Stimulated activated naive CD8-positive, alpha-beta T cell treated with anti-CD3 and anti-CD28 coated beads, Interleukin-15, Interleukin-2, amounts not matched to agents 100 U/mL and 50 U/mL, for 24 hours (primary cell): ENCODE results near the gene DGKH.

Source experiments
- ATAC-seq: fragments of 150-1000 bp; cut with Tn5 transposase; one replicate; pipeline ENCODE4 v1.10.0; 2021
- DNase-seq: peaks from one replicate; pipeline ENCODE4 v3.0.0; 2021

The DGKH gene

DNA sequence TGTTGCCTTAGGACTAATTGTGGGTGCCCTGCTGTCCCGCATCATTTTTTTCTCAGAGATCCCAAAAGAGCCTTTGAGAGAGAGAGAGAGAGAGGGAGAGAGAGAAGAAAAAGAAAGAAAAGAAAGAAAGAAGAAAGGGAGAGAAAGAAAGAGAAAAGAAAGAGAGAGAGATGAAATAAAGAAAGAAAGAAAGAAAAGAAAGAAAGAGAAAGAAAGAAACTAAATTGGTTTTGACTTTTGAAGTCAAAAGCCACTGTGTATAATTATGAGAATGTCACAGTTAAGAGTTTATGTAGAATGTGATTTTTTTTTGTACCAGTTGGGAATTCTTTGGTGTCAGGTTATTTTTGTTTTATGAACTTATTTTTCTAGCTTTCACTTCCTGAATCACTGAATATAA is 180.1 kb downstream of the DGKH start:
- DNase-seq (no peak), ATAC-seq (no peak)

DNA sequence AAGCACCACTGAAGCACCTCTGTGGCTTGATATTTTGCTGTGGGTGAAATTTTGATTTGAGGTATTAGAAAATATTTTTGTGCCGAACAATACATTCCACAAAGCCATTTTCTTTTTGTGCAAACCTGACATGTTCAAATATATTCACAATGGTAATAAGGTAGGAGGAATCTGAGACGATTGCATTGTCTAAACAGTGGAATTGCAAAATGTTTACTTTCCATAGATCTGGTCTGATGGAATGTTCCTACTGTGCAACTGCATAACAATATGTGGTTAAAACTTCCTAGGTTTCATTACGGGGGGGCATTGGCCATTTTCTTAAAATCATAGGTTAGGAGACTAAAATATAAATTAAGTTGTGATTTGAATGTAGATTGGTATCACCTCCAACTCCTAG is 180.8 kb downstream of the DGKH start:
- ATAC-seq (no peak), DNase-seq (no peak)

DNA sequence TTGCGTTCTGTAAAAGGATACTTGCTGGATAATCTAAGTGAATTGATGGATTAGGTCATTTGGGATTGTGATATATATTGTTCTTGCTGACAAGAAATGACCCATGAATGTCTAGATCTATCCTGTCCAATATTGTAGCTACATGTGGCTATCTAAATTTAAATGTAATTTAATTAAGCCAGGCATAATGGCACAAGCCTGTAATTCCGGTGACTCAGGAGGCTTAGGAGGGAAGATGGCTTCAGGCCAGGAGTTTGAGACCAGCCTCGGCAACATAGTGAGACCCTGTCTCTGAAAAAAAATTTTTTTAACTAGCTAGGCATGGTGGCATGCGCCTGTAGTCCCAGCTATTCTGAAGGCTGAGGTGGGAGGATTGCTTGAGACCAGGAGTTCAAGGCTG is 184.2 kb downstream of the DGKH start:
- DNase-seq, result no peak
- no peak for ATAC-seq

DNA sequence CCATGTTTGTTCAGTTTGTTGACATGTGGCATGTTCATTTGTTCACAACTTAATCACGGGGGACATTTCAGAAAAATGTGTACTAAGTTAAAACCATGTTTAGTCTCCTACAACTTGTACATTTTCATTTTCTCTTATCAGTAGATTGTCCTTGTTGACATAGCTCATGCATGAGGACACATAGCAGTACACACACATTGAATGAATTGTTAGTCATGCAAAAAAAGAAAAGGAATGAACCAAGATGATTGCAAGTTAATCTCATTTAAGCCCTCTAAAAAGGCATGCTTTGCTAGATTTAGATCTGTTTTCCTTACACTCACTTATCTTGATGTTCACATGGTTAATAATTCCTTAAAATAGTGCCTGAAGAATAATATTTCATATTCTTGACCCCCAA is 185.3 kb downstream of the DGKH start:
- no peak for DNase-seq
- no peak for ATAC-seq

DNA sequence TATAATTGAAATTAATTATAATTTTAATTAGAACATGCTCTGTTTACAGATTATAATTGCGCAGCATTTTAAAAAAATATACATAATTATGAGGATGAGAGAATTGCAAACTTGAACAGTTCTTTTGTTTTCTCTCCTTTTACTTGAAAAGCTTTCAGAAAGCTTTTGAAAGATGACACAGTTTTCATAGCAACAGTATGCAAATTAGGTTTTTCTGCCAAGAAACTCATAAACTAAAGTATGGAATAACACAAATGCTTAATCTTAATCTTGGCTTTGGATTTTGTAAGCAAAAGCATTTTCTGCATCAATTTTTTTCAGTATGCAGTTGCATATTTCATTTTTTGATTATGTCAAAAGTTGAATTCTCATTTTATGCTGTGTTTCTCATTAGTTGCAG is 190.7 kb downstream of the DGKH start:
- ATAC-seq, result no peak
- no peak for DNase-seq

DNA sequence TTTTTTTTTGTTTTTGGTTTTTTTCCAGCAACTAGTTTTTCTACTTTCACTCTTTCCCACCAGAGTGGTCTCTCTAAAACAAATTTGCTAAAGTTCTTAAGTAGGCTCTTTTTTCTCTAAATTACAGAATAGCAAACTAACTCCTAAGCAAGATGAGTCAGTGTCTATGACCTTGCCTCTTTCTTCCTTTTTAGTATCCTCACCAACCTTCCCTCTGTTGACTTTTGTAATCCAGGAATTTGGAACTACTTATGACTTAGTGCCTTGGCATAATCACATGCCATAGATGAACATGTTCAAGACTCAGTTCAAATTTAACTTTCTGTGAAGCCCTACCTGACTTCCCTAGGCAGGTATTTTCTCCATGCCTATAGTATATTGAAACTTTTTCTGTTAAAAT is 191.2 kb downstream of the DGKH start:
- DNase-seq (no peak), ATAC-seq (no peak)

DNA sequence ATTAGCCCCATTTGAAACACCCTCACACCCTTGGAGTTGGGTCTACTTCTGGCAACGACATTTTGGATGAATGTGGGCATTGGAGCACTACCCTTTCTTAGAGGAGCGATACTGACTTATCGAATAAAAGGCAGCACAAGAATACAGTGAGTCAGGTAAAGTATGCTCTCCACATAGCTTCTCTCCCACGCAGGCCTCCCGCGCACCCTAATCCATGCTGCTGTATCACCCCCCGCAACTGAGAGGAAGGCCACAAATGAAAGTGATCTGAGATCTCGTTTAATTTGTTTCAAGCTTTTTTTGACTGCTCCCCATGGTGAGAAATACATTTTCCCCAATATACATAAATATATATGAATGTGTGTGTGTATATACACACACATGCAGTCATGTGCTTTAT is 198.1 kb downstream of the DGKH start:
- DNase-seq (no peak), ATAC-seq (no peak)

DNA sequence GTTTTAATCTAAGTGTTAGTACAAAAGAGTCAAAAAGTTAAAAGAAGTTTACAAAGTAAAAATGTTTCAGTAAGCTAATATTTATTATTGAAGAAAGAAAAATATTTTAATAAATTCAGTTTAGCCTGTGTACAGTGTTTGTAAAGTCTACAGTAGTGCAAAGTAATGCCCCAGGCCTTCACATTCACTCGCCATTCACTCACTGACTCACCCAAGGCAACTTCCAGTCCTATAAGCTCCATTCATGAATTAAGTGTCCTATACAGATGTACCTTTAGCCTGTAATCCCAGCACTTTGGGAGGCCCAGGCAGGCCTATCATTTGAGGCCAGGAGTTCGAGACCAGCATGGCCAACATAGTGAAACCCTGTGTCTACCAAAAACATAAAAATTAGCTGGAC is 199.4 kb downstream of the DGKH start:
- no peak for ATAC-seq
- DNase-seq, result no peak

DNA sequence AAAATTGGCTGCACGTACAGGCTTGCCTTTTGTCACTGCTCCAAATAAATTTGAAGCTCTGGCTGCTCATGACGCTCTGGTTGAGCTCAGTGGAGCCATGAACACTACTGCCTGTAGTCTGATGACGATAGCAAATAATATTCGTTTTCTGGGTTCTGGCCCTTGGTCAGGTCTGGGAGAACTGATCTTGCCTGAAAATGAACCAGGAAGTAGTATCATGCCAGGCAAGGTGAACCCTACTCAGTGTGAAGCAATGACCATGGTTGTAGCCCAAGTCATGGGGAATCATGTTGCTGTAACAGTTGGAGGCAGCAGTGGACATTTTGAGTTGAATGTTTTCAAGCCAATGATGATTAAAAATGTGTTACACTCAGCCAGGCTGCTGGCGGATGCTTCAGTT is 207.4 kb downstream of the DGKH start:
- ATAC-seq (no peak), DNase-seq (no peak)

DNA sequence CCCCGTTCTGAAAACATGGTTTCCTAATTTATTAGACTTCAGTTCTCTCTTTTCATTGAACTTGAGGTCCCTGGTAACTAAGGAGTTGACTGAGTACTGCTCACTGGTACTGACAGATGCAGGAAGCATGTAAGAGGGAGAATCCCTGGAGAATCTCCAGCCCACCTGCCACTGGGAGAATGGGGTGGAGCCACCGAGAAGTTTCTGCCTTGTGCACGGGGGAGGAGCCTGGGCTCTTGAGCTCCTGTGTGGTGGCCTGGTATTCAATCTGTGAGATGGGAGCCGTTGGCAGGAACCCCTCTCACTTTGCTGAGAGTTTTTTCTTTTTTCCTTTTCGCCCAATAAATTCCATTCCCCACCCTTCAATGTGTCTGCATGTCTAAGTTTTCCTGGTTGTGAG is 210.3 kb downstream of the DGKH start:
- ATAC-seq (no peak), DNase-seq (no peak)

DNA sequence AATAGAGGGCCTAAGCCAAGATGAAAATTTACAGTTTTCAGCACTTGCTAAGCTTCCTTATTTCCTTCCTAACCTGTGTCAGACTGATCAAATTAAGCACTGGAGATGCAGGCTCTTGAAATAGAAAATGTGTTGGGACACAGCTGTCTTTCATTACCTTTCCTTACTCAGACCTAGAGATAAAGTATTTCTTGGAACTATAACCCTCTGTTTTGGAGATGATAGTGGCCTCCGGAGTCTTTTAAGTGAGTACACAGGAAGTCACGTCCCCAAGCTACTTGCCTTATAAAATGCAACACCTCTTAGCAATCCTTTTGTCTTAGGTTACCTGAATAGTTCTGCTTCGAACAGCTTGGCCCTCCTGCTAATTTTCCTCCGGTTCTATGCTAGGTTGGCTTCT is 211.1 kb downstream of the DGKH start:
- ATAC-seq (no peak), DNase-seq (no peak)

DNA sequence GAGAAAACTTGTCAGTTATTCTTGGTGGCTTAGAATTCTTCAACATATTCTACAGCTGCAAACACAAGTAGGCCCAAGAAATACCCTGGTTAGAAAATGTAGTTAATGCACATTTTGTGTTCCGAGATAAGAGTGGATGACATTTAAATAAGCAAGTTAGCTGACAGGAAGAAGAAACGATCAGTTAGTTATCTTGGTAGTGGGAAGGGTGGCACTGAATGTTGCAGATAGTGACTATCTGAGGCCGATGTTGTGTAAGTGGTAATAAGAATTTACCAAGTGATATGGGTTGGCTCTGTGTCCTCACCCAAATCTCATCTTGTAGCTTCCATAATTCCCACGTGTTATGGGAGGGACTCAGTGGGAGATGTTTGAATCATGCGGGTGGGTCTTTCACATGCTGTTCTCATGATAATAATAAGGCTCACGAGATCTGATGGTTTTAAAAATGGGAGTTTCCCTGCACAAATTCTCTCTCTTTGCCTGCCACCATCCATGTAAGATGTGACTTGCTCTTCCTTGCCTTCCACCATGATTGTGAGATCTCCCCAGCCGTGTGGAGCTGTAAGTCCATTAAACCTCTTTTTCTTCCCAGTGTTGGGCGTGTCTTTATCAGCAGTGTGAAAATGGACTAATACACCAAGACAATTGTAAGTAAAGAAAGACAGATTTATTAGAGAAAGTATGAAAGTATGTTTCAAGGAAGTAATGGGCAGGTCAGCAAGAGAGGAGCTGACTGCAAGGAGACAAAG is 212.6 kb downstream of the DGKH start:
- ATAC-seq (no peak), DNase-seq (no peak)

DNA sequence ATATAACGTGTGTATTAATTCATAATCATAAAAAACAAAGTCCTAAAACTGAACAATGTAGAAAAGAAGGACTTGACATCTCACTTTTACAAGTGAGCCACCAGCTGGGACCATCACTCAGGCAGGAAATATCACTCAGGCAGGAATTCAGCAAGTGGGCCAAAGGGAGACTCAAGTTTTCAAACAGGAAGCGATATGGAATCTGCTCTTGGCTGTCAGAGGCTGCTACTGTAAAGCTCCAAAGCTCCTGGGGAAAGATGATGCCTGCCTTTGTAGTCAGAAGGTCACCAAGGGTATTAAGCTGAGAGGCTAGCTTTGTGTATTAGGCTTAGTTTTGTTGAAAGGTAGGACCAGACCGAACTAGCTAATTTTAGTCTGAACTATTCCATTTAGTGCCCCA is 218.0 kb downstream of the DGKH start:
- ATAC-seq (no peak), DNase-seq (no peak)

DNA sequence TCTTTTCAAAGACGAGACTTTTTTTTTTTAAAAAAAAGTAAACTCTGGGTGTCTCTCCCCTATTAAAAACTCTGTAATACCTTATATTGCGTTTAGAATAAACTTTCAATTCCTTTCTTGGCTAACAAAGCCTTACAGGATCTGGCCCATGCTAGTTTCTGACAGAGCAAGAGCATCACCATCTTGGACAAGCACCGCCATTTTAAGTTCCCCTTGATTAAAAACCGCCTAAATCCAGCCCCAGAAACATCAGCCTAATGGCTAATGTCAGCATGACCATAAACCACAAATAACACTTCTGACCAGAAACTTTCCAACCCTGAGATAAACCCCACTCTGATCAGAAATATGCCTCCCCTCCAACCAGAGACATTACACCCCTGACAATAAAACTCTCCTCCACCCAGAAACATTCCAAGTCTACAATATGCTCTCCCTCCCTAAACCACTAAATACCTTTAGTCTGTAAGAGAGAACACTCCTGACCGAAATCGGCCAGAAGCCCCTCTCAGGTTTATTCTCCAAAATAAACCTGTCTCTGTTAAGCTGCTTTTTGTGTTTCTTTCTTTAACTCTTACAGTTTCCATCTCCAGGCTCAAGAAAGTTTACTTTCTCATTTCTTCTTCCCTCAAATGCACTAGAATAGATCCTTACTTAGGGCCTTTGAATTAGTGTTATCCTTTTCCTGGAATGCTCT is 221.9 kb downstream of the DGKH start:
- DNase-seq (no peak), ATAC-seq (no peak)

DNA sequence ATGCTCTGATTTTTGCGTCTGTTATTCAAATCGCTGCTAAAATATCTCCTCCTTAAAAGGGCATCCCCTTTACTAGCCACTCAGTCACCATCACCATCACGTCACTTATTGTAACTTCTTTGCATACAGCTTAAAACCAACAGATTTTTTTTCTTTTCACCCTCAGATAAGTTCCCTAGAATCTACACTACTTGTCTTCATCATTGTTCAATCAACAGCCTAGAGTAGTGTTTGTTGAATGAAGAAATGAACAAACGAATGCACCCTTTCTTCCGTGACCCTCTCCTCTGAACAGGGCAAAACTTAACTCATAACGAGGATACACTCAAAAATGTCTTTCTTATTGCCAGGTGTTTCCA is 222.4 kb downstream of the DGKH start:
- ATAC-seq (no peak), DNase-seq (no peak)

DNA sequence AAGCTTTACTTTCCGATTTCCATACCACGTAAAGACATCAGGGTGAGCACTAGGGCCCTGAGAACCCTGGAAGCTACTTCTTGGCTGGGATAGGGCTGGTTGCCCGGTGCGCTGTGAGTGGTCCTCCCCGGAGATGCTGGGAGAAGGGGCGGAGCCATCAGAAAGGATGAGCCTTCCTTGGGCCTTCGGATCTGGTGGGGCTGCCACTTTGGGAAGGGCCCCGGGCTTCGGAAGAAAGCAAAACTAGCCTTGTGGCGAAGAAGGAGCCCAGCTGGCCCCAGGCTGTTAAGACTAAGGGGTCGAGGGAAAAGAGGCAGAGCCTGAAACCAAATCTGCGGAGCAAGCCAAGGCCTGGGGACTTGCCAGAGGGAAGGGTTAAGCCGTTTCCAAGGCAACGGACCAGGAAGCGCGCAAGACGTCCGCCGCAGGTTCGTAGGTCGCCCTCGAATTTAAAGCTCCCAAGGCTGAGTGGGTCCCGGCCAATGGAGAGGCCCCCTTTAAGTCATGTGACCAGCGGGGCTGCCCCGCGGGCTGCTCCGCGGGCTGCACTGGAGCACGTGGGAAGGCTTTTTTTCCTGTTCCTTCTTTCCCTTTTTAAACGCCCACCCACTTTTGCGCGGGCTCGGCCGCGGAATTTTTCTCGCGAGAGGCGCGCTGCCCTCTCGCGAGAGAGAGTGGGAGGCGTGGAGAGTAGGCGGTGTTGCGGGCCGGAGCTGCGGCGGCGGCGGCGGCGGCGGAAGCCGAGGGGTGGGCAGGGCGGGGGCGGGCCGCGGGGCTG is 223.1 kb downstream of the DGKH start:
- peak; percentile 92 for DNase-seq
- peak; percentile 90 for ATAC-seq

DNA sequence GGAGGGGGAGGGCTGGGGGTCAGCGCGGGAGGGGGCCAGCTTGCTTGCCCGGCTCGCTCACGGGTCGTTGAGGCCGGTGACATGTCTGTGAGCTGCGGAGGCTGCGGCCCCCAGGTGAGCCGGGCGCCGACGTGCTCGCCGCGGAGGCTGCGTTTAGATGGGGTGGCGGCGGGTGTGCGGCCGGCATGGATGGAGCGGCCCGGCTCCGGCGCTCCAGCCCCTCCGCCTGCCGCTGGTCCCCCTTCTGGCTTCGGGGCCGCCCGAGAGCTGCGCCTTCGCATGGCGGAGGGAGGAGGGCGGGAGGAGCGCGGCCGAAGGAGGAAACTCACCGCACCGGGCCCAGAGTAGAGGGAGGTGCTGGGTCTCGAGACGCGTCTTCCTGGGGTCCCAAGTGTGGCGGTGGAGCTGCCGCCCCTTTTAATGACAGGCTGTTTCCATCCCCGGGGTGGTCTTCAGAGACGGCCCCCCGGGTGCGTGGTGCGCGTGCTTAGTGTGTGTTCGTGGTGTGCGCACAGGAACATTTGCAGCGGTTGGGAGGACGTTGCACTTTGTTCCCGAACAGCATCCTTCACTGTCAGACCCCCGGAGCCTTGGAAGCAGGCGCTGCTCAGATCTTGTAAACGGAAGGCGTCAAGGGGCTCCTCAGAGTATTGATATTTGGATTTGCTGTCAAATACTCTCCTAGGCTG is 223.8 kb downstream of the DGKH start, which contains the start of gene AKAP11:
Gene AKAP11, plus strand, starts transcription at position 38 of the 689 bp plus-strand sequence. CDS start 14,197 bp downstream, outside the sequence.
- DNase-seq (peak; percentile 67), ATAC-seq (peak; percentile 45)

DNA sequence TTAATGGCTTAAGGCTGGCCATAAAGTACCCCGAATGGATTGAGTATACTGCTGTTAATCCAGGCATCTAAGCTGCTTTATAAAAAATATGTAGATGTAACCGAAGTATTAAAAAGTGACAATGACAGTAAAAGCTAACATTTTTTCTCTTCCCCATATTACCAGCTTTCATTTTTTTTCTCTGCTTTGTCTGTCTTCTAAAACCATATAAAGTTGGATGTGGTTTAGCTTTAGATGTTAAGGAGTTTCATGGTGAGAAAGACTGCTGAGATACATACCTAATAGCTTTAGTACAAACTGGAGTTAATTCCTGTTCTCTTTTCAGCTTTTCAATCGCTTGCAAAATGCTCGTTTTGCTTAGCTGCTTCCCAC is 224.3 kb downstream of the DGKH start:
- DNase-seq, result no peak
- ATAC-seq, result no peak

DNA sequence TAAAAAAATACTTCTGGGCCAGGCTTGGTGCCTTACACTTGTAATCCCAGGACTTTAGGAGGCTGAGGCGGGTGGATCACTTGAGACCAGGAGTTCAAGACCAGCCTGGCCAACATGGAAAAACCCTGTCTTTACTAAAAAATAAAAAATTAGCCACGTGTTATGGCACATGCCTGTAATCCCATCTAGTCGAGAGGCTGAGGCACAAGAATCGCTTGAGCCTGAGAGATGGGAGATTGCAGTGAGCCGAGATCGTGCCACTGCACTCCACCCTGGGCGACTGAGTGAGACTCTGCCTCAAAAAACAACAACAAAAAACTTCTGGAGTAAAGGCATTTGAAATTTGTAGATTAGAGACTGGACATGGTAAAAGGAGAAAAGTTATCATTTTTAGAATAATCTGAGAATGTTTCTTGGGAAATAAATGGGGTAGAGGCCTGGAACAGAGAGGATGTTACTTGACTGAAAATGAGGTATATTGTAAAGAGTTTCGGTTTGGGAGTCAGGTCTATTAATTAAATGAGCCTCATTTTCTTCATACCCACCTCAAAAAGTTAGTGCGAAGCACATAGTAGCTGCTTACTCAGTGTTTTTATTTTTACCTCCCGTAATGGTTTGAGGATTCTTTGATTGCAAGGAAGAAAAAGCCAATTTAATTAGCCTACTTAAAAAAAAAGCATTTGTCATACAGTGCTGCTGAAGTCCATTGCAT is 226.1 kb downstream of the DGKH start:
- DNase-seq, result no peak
- no peak for ATAC-seq

DNA sequence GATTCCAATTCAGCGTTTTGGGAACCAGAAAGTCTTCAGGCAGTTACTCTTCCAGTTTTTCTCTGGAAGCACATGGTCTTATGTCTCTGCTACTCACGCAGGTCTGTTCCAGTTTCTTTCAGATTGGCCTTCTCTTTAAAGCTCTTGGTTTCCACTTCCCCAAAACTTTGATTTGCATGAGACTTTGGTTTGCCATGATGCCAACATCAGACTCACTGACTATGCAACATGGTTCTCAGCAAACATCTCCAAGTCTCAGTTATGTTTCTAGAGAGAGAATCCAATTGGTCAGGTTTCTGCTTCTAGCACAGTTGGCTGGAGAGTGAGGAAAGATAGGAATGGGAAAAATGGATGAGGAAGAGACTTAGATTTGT is 226.6 kb downstream of the DGKH start:
- no peak for ATAC-seq
- no peak for DNase-seq

DNA sequence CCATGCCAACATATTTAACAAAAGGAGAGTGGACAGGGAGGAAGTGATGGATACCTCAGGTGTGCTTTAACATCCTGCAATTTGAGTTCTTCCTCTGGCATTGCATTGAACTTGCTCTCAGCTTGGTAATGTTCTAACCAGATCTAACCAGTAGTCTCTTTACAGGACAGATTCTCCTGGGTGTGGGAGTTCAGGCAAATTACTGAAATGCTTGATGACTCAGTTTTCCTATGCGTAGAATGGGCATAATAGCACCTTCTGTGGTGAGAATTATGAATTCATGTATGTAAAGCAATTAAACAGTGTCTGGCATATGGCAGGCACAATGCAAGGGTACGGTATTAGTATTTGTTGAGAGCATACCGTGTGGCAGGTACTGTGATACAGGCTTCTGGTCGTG is 227.1 kb downstream of the DGKH start:
- ATAC-seq (peak; percentile 41), DNase-seq (no peak)

DNA sequence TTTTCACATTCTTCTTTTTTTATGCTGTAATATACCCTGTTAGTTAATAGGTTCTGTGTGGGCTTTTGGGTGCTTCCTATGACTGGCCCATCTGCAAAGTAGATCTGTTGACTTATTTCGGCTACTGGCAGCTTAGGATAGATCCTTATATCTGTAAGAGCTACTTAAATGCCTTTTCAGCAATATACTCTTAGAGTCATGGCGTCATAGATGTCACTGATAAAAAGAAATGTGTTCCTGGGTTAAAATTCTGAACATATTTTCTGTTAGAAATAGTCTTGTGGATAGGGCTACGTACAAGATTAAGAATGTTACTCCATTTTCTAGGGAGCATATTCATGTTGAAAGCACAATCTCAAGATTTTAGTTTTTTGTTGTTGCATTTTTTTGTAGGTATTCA is 228.2 kb downstream of the DGKH start:
- no peak for ATAC-seq
- no peak for DNase-seq
